SK-N-SH treated with all-trans-retinoic acid at 6 μM for 48 hours (cell line): ENCODE results near the gene KCNIP2.

Experiments used
- ISL1 ChIP-seq: fragments of 250-450 bp; sonication (Bioruptor Pico); IDR thresholded peaks from 2 replicates; pipeline ENCODE4 v2.1.2; 2022; ENCODE audit warnings: mild to moderate bottlenecking, moderate library complexity
- TOX ChIP-seq: fragments of 250-450 bp; sonication (Bioruptor Pico); IDR thresholded peaks from 2 replicates; pipeline ENCODE4 v1.8.0; 2021; ENCODE audit warnings: mild to moderate bottlenecking, moderate library complexity, borderline replicate concordance
- ZFP3 ChIP-seq: fragments of 250-450 bp; sonication (Bioruptor Pico); IDR thresholded peaks from 2 replicates; pipeline ENCODE4 v1.5.0; 2020; ENCODE audit warnings: mild to moderate bottlenecking, moderate library complexity

DNA sequence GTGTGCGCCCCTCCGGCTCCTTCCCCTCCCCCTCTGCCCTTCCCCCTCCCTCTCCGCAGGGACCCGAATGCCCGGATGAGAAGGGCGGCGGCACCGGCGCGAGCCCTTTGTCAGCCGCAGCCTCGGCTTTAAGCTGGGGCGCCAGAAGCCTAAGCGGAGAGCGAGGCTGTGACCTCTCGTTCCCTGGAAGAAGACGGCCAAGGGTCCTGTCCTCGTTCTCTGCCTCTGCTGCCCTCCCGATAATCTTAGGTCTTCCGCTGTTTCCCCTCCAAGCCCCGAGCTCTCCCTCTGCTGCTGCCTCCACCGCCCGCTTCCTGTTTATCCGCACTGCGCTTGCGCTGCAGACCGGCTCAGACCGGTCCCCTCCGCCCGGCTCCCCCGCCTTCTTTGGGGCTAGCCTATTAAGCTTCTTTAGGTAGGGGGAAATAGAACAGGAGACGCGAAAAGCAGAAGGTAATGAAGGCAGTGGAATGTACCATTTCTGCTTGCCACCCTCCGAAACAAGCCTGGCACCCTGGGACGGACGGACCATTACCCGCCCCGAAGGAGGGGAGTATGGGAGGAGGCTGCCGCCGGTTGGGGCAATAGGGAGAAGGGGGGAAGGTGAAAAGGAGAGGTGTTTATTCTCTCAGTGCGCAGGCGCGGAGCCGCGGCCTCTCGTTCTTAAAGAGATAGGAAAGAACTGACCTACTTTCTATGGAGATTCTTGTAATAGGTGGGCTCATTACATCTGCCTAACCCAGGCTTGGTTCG is 25.3 kb downstream of the KCNIP2 start, which contains the start of gene OGA:
- no peak for TF ChIP-seq ISL1 (CRISPR knock-in tag)
- no peak for TF ChIP-seq TOX
- TF ChIP-seq ZFP3 (CRISPR knock-in tag): no peak
